Calu3 (cell line): ENCODE data around the gene DMKN. TPM values are rescaled to one million over a fixed set of nuclear protein-coding genes. Genes with fewer than 3 reads are reported as not detected.
A peak's percentile ranks its signal among the peaks of the same experiment; 100 is the strongest.

Experiments used
- BruUV-seq: library from RNA; stranded (reverse); fragments of 400-500 nt; replicated peaks from 2 replicates; lab custom pipeline; 2021; lab: Mats Ljungman, UMichigan
- CTCF ChIA-PET: fragments of 300-600 bp; sonication (Branson Sonifier 250); formaldehyde crosslinking; loops from one replicate; lab custom pipeline; 2022; ENCODE audit warnings: antibody characterized with exemption; lab: Charles Lee
- DNase-seq: peaks from one replicate; pipeline ENCODE4 v3.0.0; 2022
- H3K27ac Mint-ChIP-seq: one replicate; pipeline ENCODE4 v1.8.0; 2022; ENCODE audit warnings: mixed read lengths; ENCODE audit not compliant: unreplicated experiment
- H3K27me3 Mint-ChIP-seq: one replicate; pipeline ENCODE4 v1.8.0; 2022; ENCODE audit warnings: mixed read lengths; ENCODE audit not compliant: unreplicated experiment
- H3K36me3 Mint-ChIP-seq: one replicate; pipeline ENCODE4 v1.8.0; 2022; ENCODE audit warnings: mild to moderate bottlenecking, moderate library complexity, mixed read lengths; ENCODE audit not compliant: insufficient read depth, unreplicated experiment
- H3K4me1 Mint-ChIP-seq: one replicate; pipeline ENCODE4 v1.8.0; 2022; ENCODE audit warnings: mild to moderate bottlenecking, low read depth, mixed read lengths; ENCODE audit not compliant: unreplicated experiment
- H3K4me3 Mint-ChIP-seq: one replicate; pipeline ENCODE4 v1.8.0; 2022; ENCODE audit warnings: mild to moderate bottlenecking, low read depth, moderate library complexity, mixed read lengths; ENCODE audit not compliant: unreplicated experiment
- H3K9me3 Mint-ChIP-seq: one replicate; pipeline ENCODE4 v1.8.0; 2022; ENCODE audit warnings: low read depth, mixed read lengths; ENCODE audit not compliant: unreplicated experiment
- intact Hi-C: fragments of 100-400 bp; cut with micrococcal nuclease; formaldehyde crosslinking; loops from one replicate; pipeline ENCODE4 v1.10.0; 2022; ENCODE audit not compliant: unreplicated experiment
- total RNA-seq: library from RNA; stranded (reverse); gene quantifications from 2 replicates; pipeline ENCODE4 v1.2.3, GENCODE V29; 2022
- TF ChIP-seq, protein P1 (sequence below): fragments of 200-600 bp; IDR thresholded peaks from one replicate; pipeline ENCODE4 v1.8.0; 2022; ENCODE audit warnings: antibody characterized with exemption; ENCODE audit not compliant: unreplicated experiment

Gene DMKN
- total RNA-seq, 1 experiment from 2014 or later, result 224 TPM

DNA sequence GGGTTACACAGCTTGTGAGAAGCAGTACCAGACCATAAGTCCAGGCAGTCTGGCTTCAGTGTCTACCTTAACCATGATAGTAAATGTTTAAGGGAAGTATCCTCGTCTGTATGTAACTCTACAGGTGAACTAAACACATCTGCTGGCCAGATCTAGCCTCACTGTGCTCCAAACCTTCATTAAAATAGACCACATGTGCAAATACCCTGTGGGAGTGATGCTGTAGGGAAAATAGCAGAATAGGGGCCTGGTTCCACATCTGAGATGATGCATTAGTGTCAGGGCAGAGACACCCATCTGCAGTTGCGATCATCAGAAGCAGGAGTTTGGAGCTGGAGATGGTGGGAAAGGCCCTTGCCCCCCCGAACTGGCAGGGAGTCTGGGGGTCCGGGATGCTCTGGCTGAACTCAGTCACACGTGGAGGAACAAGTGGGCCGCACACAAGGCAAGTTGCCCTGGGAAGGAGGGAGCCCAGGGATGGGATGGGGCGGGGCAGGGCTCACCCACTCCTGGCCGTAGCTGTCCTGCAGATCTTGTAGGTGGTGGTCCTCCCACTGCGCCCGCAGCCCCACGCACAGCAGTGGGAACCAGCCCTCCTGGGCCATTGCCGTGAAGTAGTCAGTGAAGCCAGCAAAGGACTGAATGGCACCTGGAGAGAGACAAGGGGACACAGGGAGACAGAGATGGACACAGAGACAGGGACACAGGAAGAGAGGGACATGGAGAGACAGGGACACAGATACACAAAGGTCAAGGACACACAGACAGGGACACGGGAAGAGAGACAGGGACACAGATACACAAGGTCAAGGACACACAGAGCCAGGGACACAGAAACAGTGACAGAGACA, 39.3 kb upstream of the DMKN start:
- no peak overlapping the region for H3K27ac Mint-ChIP-seq
- no peak overlapping the region for H3K4me3 Mint-ChIP-seq
- H3K9me3 Mint-ChIP-seq, result no peaks in the 10 kb centered on the region
- TF ChIP-seq, protein P1, sequence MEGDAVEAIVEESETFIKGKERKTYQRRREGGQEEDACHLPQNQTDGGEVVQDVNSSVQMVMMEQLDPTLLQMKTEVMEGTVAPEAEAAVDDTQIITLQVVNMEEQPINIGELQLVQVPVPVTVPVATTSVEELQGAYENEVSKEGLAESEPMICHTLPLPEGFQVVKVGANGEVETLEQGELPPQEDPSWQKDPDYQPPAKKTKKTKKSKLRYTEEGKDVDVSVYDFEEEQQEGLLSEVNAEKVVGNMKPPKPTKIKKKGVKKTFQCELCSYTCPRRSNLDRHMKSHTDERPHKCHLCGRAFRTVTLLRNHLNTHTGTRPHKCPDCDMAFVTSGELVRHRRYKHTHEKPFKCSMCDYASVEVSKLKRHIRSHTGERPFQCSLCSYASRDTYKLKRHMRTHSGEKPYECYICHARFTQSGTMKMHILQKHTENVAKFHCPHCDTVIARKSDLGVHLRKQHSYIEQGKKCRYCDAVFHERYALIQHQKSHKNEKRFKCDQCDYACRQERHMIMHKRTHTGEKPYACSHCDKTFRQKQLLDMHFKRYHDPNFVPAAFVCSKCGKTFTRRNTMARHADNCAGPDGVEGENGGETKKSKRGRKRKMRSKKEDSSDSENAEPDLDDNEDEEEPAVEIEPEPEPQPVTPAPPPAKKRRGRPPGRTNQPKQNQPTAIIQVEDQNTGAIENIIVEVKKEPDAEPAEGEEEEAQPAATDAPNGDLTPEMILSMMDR, result no peak
- no peak for DNase-seq
- CTCF ChIA-PET, result no interaction called here
- H3K27me3 Mint-ChIP-seq, result peaks cover 50% of the 10 kb centered on the region
- peaks cover 14% of the 10 kb centered on the region for H3K36me3 Mint-ChIP-seq
- BruUV-seq, result no TSS peak
- peaks cover 13% of the 10 kb centered on the region for H3K4me1 Mint-ChIP-seq
- intact Hi-C loops, result no loop called here

DNA sequence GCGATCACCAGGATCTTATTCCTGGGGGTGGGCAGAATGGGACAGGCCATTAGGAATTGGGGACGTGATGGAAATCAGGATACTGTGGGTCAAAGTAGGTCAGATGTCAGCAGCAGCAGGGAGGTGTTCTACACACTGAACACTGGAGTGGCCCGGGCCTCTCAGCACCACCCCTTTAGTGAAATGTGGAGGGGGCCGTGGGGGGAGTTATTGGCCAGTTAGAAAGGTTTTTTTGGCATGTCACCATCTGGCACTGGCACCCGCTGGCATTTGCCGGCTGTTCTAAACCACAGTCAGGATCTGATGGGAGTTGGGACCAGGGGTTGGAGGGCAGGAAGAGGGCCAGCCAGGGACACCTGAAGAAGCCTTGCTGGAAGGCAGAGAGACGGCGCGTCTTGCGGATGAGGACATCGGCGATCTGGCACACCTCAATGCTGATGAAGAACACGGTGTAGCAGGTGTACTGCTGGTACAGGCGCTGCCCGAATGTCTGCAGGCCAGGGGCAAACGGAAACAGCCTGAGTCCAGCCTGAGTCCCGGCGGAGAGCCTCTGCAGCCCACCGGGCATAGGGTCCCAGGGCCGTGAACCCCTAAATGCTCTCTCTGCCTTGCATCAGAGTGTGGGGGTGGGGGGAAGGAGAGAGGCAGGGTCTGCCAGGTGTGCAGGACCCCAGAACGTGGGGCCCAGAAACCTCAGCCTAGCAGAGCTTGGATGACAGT, 37.8 kb upstream of the DMKN start:
- Mint-ChIP-seq H3K27ac (no peak overlapping the region), H3K4me1 (peaks cover 24% of the 10 kb centered on the region), H3K27me3 (peaks cover 38% of the 10 kb centered on the region), H3K9me3 (no peaks in the 10 kb centered on the region), H3K36me3 (peaks cover 29% of the 10 kb centered on the region), H3K4me3 (no peak overlapping the region)
- CTCF ChIA-PET, result no interaction called here
- BruUV-seq, result no TSS peak
- DNase-seq, result no peak
- intact Hi-C loops, result no loop called here
- TF ChIP-seq, protein P1, result no peak

DNA sequence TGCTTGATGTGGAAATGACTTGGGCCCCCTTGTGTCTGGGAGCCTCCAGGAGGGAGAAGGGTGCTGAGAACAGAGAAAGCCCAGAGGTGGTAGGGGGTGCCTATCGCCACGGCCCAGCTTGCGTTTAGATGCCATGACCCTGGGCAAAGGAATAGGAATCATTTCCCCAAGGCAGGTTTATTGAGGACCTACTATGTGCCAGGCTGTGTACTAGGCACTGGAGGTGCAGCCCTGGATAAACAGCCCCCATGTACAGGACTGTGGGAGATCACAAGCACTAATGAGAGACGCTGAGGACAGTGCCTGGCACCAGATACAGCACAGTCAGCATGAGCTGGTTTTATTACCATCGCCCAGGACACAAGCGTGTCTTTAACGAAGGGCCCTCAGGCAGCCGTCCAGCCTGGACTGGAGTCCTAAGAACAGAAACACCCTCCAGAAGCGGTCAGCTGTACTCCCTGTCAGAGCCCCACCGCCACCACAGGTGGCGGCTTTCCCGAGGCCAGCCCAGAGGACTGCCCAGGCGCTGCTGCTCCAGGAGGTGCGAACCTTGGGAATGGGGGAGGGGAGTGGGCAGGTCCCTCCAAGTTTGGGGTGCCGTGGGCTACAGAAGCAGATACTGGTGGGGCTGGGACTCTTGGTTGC, 36.6 kb upstream of the DMKN start:
- TF ChIP-seq, protein P1, result no peak
- Mint-ChIP-seq H3K4me3 (no peak overlapping the region), H3K27ac (no peak overlapping the region), H3K27me3 (peaks cover 26% of the 10 kb centered on the region), H3K4me1 (peaks cover 28% of the 10 kb centered on the region), H3K9me3 (no peaks in the 10 kb centered on the region), H3K36me3 (peaks cover 42% of the 10 kb centered on the region)
- BruUV-seq, result no TSS peak
- no peak for DNase-seq
- CTCF ChIA-PET, result no interaction called here
- intact Hi-C loops, result loop anchor here (5.0 kb wide), 1 partner anchor 38 kb away; the partner anchor contains the start of gene DMKN

DNA sequence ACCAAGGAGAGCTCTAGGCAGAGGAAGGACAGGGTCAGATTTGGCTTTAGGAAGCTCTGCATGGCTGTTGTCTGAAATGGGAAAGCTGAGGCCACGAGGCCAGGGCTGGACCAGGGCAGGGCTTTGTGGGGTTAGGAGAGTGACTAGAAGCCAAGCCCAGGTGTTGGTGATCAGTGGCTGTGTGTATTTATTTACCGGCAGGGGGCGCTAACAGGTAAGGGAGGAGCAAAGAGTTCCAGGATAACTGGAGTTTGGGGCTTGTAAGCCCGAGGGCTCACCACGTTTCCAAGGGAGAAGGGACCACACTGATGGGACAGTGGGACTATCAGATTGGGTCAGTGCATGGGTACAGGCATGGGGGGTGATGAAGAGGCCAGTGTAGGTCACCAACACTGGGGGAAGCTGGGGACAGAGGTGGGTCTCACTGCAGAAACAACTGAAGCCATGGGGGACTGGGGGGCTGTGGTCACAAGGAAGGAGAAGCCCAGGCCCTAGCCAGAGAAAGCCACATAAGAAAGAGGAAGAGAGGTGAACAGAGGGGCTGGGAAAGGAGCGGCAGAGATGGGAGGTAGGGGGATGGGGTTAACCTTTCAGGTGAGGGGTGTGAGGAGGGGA, 35.8 kb upstream of the DMKN start:
- H3K9me3 Mint-ChIP-seq, result no peaks in the 10 kb centered on the region
- intact Hi-C loops, result loop anchor here (5.0 kb wide), 1 partner anchor 37 kb away; the partner anchor contains the start of gene DMKN
- CTCF ChIA-PET, result interaction anchor here (1.0 to 1.8 kb wide), 4 partner anchors 39 to 166 kb away, joined by 3 to 4 read pairs (median 4); no protein-coding TSS in a partner anchor
- TF ChIP-seq, protein P1, result peak; percentile 58
- BruUV-seq, result no TSS peak
- DNase-seq, result peak; percentile 72
- H3K27ac Mint-ChIP-seq, result no peak overlapping the region
- H3K36me3 Mint-ChIP-seq, result peaks cover 48% of the 10 kb centered on the region
- H3K4me1 Mint-ChIP-seq, result peaks cover 28% of the 10 kb centered on the region
- no peak overlapping the region for H3K4me3 Mint-ChIP-seq
- peaks cover 19% of the 10 kb centered on the region for H3K27me3 Mint-ChIP-seq
